SU-DHL-6 (cell line): ENCODE results near the gene PALMD.

Experiments
- H2AFZ ChIP-seq: fragments of 200-600 bp; sonication (generic); 2 replicates; pipeline ENCODE4 v1.6.1; 2014; ENCODE audit warnings: low read depth, mild to moderate bottlenecking, moderate library complexity, mixed read lengths, antibody characterized with exemption, low read length; ENCODE audit not compliant: severe bottlenecking
- H3F3A ChIP-seq: fragments of 200-600 bp; shearing (Covaris generic); 2 replicates; pipeline ENCODE4 v1.6.0; 2016; ENCODE audit warnings: antibody characterized with exemption, mild to moderate bottlenecking; ENCODE audit not compliant: insufficient read depth
- H3K27ac ChIP-seq: fragments of 200-600 bp; sonication (generic); 2 replicates; pipeline ENCODE4 v1.5.1; 2016; ENCODE audit warnings: low read depth, mild to moderate bottlenecking, low read length, moderate library complexity, mixed read lengths
- H3K27me3 ChIP-seq: fragments of 200-600 bp; sonication (generic), shearing (Covaris generic); 2 replicates; pipeline ENCODE4 v1.6.0; 2014; ENCODE audit warnings: mild to moderate bottlenecking, low read length
- H3K36me3 ChIP-seq: fragments of 200-600 bp; sonication (generic); 2 replicates; pipeline ENCODE4 v1.6.1; 2014; ENCODE audit warnings: mild to moderate bottlenecking, low read length, mixed read lengths
- H3K4me2 ChIP-seq: fragments of 300-600, 200-600 bp; shearing (Covaris generic), sonication (generic); 2 replicates; pipeline ENCODE4 v1.6.0; 2014; ENCODE audit warnings: low read length, low read depth, mild to moderate bottlenecking; ENCODE audit not compliant: poor library complexity, severe bottlenecking
- H3K4me3 ChIP-seq: fragments of 200-600 bp; sonication (generic); 2 replicates; pipeline ENCODE4 v1.5.1; 2014; ENCODE audit warnings: antibody characterized with exemption, low read length, mild to moderate bottlenecking, mixed read lengths; ENCODE audit not compliant: insufficient read depth, poor library complexity, severe bottlenecking
- H3K79me2 ChIP-seq: fragments of 200-600 bp; sonication (generic); 2 replicates; pipeline ENCODE4 v1.6.1; 2014; ENCODE audit warnings: mild to moderate bottlenecking, low read length, moderate library complexity; ENCODE audit not compliant: insufficient read depth
- H3K9ac ChIP-seq: fragments of 200-600 bp; sonication (generic); 2 replicates; pipeline ENCODE4 v1.7.0; 2014; ENCODE audit warnings: mild to moderate bottlenecking, low read length
- H3K9me2 ChIP-seq: fragments of 200-600 bp; sonication (generic); replicated peaks from 2 replicates; pipeline ENCODE4 v1.6.1; 2014; ENCODE audit warnings: low read length; ENCODE audit not compliant: insufficient read depth
- H3K9me3 ChIP-seq: fragments of 200-600 bp; sonication (generic); 2 replicates; pipeline ENCODE4 v1.6.1; 2014; ENCODE audit warnings: low read length, mixed read lengths; ENCODE audit not compliant: insufficient read depth
- H4K20me1 ChIP-seq: fragments of 200-600 bp; sonication (generic); 2 replicates; pipeline ENCODE4 v1.6.1; 2014; ENCODE audit warnings: low read depth, mild to moderate bottlenecking, antibody characterized with exemption, low read length, moderate library complexity, mixed read lengths
- EZH2phosphoT487 ChIP-seq: fragments of 200-600 bp; sonication (generic), shearing (Covaris generic); conservative IDR thresholded peaks from 2 replicates; pipeline ENCODE4 v1.6.1; 2018; ENCODE audit warnings: mild to moderate bottlenecking, antibody characterized with exemption, low read length, moderate library complexity, mixed read lengths
- TF ChIP-seq, protein P1 (sequence below): fragments of 200-600 bp; sonication (generic); IDR thresholded peaks from one replicate; pipeline ENCODE4 v1.5.1; 2017; ENCODE audit warnings: antibody characterized with exemption, mild to moderate bottlenecking, low read length, moderate library complexity; ENCODE audit not compliant: insufficient read depth, poor library complexity, severe bottlenecking

The PALMD gene

DNA sequence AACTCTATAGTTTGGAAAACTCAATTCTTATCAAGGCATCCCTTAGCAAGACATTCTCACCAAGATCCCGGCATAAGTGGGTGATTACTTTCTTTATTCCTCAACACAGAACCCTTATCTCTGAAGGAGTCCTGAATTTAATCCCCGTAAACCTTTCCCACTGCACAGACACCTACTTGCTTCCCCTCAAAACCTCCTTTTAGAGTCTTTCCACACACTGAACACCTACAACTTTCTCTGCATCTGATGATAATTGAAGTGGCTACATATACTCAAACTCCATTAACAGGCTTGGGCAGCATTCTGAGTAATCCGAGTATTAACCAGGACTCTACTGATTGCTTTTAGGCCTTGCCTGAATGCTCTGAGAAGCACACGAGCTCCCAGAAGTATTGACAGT, 23.5 kb downstream of the PALMD start:
- H3K27me3 ChIP-seq, result no peaks in the 10 kb centered on the region
- no peaks in the 10 kb centered on the region for H4K20me1 ChIP-seq

GRCh38 chr1:99669821-99670220, 23.9 kb downstream of the PALMD start:
- H3K4me3 ChIP-seq, result no peak overlapping the region
- H4K20me1 ChIP-seq, result no peaks in the 10 kb centered on the region
- H3K9ac ChIP-seq, result no peak overlapping the region
- H2AFZ ChIP-seq, result no peak overlapping the region
- no peaks in the 10 kb centered on the region for H3F3A ChIP-seq
- no peaks in the 10 kb centered on the region for H3K79me2 ChIP-seq
- no peaks in the 10 kb centered on the region for H3K9me2 ChIP-seq
- TF ChIP-seq EZH2phosphoT487, result no peak
- TF ChIP-seq, protein P1, sequence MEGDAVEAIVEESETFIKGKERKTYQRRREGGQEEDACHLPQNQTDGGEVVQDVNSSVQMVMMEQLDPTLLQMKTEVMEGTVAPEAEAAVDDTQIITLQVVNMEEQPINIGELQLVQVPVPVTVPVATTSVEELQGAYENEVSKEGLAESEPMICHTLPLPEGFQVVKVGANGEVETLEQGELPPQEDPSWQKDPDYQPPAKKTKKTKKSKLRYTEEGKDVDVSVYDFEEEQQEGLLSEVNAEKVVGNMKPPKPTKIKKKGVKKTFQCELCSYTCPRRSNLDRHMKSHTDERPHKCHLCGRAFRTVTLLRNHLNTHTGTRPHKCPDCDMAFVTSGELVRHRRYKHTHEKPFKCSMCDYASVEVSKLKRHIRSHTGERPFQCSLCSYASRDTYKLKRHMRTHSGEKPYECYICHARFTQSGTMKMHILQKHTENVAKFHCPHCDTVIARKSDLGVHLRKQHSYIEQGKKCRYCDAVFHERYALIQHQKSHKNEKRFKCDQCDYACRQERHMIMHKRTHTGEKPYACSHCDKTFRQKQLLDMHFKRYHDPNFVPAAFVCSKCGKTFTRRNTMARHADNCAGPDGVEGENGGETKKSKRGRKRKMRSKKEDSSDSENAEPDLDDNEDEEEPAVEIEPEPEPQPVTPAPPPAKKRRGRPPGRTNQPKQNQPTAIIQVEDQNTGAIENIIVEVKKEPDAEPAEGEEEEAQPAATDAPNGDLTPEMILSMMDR, result no peak
- no peaks in the 10 kb centered on the region for H3K27me3 ChIP-seq
- no peaks in the 10 kb centered on the region for H3K36me3 ChIP-seq
- H3K4me2 ChIP-seq, result no peak overlapping the region
- no peak overlapping the region for H3K27ac ChIP-seq
- H3K9me3 ChIP-seq, result no peaks in the 10 kb centered on the region

More for the DNA sequence above, 23.5 kb downstream of the PALMD start:
- Histone ChIP-seq H3K36me3 (no peaks in the 10 kb centered on the region), H3K27ac (no peak overlapping the region), H3K4me3 (no peak overlapping the region), H3K4me2 (no peak overlapping the region), H3K9me2 (no peaks in the 10 kb centered on the region), H3K9ac (no peak overlapping the region), H3F3A (no peaks in the 10 kb centered on the region), H2AFZ (no peak overlapping the region), H3K79me2 (no peaks in the 10 kb centered on the region), H3K9me3 (no peaks in the 10 kb centered on the region)
- TF ChIP-seq EZH2phosphoT487, result no peak
- TF ChIP-seq, protein P1, result no peak

DNA sequence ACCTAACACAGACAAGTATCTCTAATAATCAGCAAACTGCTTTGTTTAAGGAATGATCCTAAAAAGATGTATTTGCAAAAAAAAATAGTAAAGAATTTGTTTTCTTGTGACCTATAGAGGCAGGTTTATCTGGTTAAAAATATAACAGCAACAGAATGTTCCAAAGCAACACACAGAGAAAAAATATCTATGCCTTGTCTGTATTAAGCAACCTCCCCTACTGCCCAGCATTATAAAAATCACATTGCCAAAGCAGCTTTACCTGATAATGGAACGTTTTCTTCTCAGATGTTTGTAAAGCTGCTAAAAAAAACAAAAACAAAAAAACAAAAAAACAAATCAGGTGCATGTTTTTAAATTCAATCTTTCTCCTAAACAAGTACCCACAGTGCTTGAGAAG, 24.7 kb downstream of the PALMD start:
- Histone ChIP-seq H2AFZ (no peak overlapping the region), H3F3A (no peaks in the 10 kb centered on the region), H3K4me2 (no peak overlapping the region), H3K4me3 (no peak overlapping the region), H4K20me1 (no peaks in the 10 kb centered on the region), H3K27ac (no peak overlapping the region), H3K36me3 (no peaks in the 10 kb centered on the region), H3K27me3 (no peaks in the 10 kb centered on the region), H3K9me2 (no peaks in the 10 kb centered on the region), H3K79me2 (no peaks in the 10 kb centered on the region), H3K9me3 (no peaks in the 10 kb centered on the region), H3K9ac (no peak overlapping the region)
- TF ChIP-seq, protein P1, result no peak
- TF ChIP-seq EZH2phosphoT487, result no peak
